CD4-positive, alpha-beta T cell treated with Interleukin-10 for 1 hour (primary cell): Measurements from ENCODE around the gene CYFIP1.

Experiments used
- DNase-seq: peaks from one replicate; pipeline ENCODE4 v3.0.0-alpha.2; 2020

Gene CYFIP1

GRCh38 chr15:22967084-22967770 is 12.9 kb downstream of the CYFIP1 start:
- DNase-seq, result no peak

GRCh38 chr15:22966321-22967083 is 13.7 kb downstream of the CYFIP1 start:
- DNase-seq, result no peak

DNA sequence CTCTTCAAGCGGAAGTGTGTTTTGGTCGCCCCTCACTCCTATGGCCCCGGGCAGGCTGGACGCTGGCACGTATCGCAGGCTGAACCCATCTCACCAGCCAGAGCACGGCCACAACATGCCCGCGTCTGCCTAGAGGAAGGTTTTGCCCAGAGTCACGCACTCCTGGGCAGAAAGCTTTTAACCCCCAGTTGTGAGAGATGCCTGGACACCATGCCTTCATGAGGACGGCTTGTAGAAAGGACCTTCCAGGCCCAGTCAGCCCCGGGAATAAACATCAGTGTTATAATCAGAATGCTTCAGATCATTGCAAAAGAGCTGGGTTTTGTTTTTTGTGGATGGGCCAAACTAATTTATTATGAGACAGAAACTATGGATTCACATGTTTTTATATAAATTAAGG is 16.5 kb downstream of the CYFIP1 start:
- no peak for DNase-seq

- DNase-seq, result no peak
These were observed 17.6 kb downstream of the CYFIP1 start for GRCh38 chr15:22962611-22963010.

GRCh38 chr15:22961762-22962161 is 18.4 kb downstream of the CYFIP1 start:
- DNase-seq, result no peak

DNA sequence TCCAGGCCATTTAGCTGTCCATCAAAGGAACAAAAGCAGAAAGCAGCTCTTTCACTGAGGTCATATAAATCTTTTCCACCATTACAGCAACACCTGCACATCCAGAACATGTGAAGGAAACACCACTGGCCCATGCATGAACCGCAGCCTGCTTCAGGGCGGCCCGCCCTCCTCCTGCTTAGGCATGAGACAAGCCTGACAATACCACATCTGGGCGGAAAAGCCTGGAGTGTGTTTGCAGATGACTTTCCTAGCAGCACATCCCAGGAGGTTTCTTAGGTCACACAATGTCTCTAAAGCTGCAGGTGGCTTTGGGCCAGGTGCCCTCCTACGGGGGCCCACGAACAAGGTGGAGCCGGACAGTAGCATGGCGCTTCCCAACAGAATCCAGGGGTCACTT is 19.6 kb downstream of the CYFIP1 start:
- DNase-seq, result no peak

GRCh38 chr15:22960126-22960525 is 20.0 kb downstream of the CYFIP1 start:
- no peak for DNase-seq

DNA sequence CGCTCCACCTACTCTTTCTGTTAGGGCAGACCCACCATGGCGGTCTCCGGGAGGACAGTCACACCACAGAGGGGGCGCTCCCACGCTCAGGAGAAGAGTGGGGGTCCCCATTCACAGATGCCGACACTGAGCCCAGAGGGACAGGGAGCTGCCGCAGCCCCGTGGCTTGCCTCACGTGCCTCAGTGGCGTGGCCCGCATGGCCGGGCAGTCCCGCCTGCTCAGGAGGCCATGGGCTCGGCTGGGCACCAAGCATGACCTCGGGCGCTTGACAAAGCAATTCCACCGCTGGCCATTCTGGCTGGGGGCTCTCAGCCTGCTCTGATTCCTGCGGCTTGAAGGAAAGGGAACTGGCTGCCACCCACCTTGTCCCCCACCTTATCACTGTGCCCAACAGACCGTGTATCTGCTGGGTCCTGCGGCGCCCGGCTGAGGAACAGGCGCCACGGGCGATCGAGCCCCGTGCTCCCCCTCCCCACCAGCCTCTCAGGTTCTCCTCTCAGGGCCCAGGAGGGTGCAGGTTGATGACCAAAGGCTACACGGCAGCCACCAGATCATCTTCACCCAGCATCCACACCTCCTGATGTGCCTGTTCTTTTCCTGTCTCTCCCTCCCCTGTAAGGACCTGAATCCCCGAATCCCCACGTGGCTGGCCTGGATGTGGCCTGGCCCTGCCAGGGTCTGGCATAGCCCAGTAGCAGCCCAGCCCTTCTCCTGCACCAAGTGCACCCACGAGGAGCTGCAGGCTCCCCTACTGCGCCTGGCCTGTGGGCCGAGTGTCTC is 20.7 kb downstream of the CYFIP1 start:
- DNase-seq, result no peak

DNA sequence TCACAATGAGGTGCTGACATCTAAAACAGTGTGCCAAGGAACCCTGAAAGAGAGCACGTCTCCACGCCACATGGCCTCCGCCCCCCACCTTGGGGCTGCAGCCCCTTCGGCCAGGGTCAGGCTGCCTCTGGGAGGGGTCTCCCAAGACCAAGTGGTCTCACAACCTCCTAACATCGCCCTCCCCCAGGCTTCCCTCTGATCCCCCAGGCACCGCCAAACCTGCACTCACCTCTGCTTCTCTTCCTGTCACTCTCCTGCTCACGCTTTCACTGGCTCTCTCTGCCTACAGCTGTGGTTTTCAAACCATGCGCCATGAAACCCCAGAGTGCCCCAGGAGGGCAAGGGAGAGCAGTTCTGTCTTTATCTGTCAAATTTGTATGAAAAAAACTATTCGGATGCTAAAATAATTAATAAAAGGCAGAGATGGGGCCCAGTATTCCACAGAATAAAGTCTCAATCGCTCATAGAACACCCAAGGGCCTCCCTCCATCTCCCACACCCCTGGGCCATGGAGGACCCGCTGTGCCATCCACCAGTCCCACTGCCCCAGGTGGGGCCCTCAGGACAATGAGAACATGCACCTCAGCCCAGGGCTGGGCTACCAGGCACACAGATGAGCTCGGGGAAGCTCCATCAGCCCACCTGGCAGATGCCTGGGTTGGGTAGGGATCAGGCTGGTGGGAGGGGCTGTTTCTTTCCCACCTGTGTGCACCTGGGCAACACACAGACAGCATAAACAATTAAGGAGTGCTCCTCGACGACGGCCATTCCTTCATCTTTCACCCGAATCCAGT is 21.5 kb downstream of the CYFIP1 start:
- no peak for DNase-seq

DNA sequence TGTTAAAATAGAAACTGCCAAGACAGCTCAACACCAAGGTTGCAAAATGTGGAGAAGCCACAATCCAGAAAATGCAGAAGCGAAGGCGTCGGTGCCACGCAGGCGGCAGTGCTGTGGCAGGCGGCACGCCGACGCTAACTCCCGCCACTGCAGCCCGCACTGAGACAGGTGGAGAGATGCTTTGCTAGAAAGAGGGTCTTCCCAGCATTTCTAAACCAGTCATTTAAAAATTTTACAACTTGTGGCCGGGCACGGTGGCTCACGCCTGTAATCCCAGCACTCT is 23.2 kb downstream of the CYFIP1 start:
- DNase-seq, result no peak

- no peak for DNase-seq
These were observed 23.8 kb downstream of the CYFIP1 start for GRCh38 chr15:22956257-22956977.

- DNase-seq, result no peak
These were observed 24.5 kb downstream of the CYFIP1 start for GRCh38 chr15:22955544-22956119.

DNA sequence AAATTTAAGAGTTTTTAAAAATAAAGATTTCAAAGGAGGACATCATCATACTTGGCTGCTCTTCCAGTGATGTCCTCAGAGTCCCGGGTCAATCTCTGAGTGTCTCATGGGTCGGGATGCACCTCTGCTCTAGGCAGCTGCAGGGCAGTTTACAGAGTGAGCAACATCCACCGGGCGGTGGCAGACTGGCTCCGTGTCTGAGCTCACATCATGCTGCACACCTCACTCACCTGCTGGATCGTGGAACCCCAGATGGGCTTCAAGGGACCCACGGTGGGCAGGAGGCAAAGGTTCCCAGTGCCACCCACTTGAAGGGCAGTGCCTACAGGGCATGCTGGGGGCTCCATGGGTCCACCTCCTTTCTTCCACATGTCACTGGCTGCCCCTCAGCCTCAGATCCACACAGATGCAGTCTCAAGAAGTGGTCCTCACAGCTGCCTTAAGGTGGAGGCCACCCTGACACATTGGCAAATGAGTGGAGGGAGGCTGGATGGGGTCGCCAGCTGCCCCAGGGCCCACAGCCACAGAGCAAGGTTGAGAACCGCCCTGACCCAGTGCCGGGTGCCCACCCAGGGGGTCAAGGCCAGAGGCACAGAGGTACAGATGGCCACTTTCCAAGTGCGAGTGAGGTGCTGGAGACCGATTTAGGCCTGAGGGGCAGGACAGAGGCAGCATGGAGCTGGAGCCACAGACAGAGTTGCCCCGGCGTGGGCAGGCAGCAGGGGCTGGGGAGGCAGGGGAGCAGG is 25.2 kb downstream of the CYFIP1 start:
- no peak for DNase-seq

GRCh38 chr15:22954326-22954725 is 25.8 kb downstream of the CYFIP1 start:
- no peak for DNase-seq

DNA sequence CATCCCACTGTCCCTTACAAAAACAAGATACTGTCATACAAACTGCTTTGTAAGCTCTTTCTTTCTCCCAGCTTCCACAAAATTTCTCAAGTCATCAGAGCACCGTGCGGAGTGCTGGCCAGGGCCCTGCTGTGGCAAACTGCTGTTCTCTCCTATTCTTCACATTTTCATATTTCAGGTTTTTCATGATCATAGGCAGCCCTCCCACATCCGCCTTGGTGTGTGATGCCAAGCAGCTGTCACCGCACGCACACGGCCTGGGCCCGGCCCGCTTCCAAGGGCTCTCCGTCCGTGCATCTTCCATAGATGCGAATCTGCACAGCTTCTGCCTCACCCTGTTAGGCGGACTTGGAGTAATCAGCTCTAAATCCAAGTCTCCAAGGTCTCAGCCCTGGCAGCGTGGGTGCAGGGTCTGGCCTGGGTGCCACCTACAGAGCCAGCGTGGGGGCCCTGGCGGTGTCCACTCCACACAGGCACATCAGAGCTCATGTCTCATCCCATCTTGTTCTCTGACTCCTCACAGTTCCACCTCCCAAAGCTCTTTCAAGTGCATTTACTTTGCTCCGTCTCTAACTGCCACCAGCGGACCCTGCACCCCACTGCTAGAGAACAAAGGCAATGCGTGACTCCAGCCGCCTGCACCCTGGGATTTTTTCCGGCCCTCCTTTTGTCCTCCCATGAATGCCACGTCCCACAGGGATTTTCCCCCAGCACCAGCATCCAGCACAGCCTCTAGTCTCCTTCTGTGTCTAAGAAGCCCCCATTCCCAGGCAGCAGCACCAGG is 27.2 kb downstream of the CYFIP1 start:
- no peak for DNase-seq

GRCh38 chr15:22951381-22952280 is 28.5 kb downstream of the CYFIP1 start:
- no peak for DNase-seq

GRCh38 chr15:22951031-22951380 is 29.2 kb downstream of the CYFIP1 start:
- no peak for DNase-seq

GRCh38 chr15:22950256-22950990 is 29.7 kb downstream of the CYFIP1 start:
- DNase-seq, result no peak

GRCh38 chr15:22949074-22949547 is 31.1 kb downstream of the CYFIP1 start:
- DNase-seq, result no peak
